HG03520 (cell line): ENCODE data around the gene MEA1.
A peak's percentile ranks its signal among the peaks of the same experiment; 100 is the strongest.

Experiments
- ATAC-seq: cut with Tn5 transposase; IDR thresholded peaks from one replicate; pipeline ENCODE4 v1.9.1; 2021; ENCODE audit warnings: mild to moderate bottlenecking, moderate library complexity; ENCODE audit not compliant: unreplicated experiment

Gene MEA1

GRCh38 chr6:43040542-43041257 is 27.0 kb upstream of the MEA1 start:
- ATAC-seq: no peak

- no peak for ATAC-seq
Measured at GRCh38 chr6:43038727-43039126, 25.0 kb upstream of the MEA1 start.

- no peak for ATAC-seq
Measured at GRCh38 chr6:43037706-43038105, 24.0 kb upstream of the MEA1 start.

GRCh38 chr6:43037197-43037596 is 23.5 kb upstream of the MEA1 start:
- ATAC-seq: no peak

- no peak for ATAC-seq
Measured at GRCh38 chr6:43036712-43037111, 23.0 kb upstream of the MEA1 start.

- ATAC-seq: no peak
Measured at GRCh38 chr6:43035495-43036194, 21.9 kb upstream of the MEA1 start.

- ATAC-seq: no peak
Measured at GRCh38 chr6:43034190-43034525, 20.4 kb upstream of the MEA1 start.

- ATAC-seq: no peak
Measured at GRCh38 chr6:43033496-43034189, 19.9 kb upstream of the MEA1 start.

GRCh38 chr6:43032326-43032725 is 18.6 kb upstream of the MEA1 start:
- no peak for ATAC-seq

- ATAC-seq: no peak
Measured at GRCh38 chr6:43029120-43029519, 15.4 kb upstream of the MEA1 start.

GRCh38 chr6:43026365-43026764 is 12.6 kb upstream of the MEA1 start:
- ATAC-seq: no peak

GRCh38 chr6:43024436-43024835 is 10.7 kb upstream of the MEA1 start:
- no peak for ATAC-seq

- peak; percentile 63 for ATAC-seq
Measured at GRCh38 chr6:43021270-43022047, 7.7 kb upstream of the MEA1 start, which contains the start of gene RRP36. Gene RRP36, plus strand, starts transcription at chr6:43021623. Its CDS starts 32 bp downstream, at chr6:43021655.

GRCh38 chr6:43020847-43021246 is 7.1 kb upstream of the MEA1 start:
- ATAC-seq: no peak

GRCh38 chr6:43020052-43020705 is 6.4 kb upstream of the MEA1 start:
- ATAC-seq: no peak

GRCh38 chr6:43019152-43019551 is 5.4 kb upstream of the MEA1 start:
- ATAC-seq: no peak

- no peak for ATAC-seq
Measured at GRCh38 chr6:43016943-43017334, 3.2 kb upstream of the MEA1 start.

GRCh38 chr6:43016176-43016942 is 2.6 kb upstream of the MEA1 start:
- no peak for ATAC-seq

GRCh38 chr6:43014434-43014909 is 726 bp upstream of the MEA1 start:
- ATAC-seq: no peak
